GM19452 (cell line): Measurements from ENCODE around the gene MYO7B.

Experiments used
- ATAC-seq: cut with Tn5 transposase; IDR thresholded peaks from one replicate; pipeline ENCODE4 v1.9.1; 2021; ENCODE audit not compliant: unreplicated experiment

Gene MYO7B

GRCh38 chr2:127674241-127675209, 139.0 kb downstream of the MYO7B start:
- no peak for ATAC-seq

- ATAC-seq, result no peak
Observed at GRCh38 chr2:127675331-127676261, 140.1 kb downstream of the MYO7B start, which contains the start of gene LIMS2. TSS of gene LIMS2 (minus strand) at chr2:127675530. CDS start at chr2:127675024, 506 bp downstream.

GRCh38 chr2:127676906-127677305, 141.4 kb downstream of the MYO7B start:
- no peak for ATAC-seq

GRCh38 chr2:127678531-127678930, 143.0 kb downstream of the MYO7B start:
- ATAC-seq, result no peak

- ATAC-seq, result no peak
Observed at GRCh38 chr2:127678991-127679390, 143.5 kb downstream of the MYO7B start.

GRCh38 chr2:127679680-127680361, 144.3 kb downstream of the MYO7B start:
- no peak for ATAC-seq

GRCh38 chr2:127680706-127681287, 145.3 kb downstream of the MYO7B start:
- no peak for ATAC-seq

- no peak for ATAC-seq
Observed at GRCh38 chr2:127681288-127681804, 145.9 kb downstream of the MYO7B start.

- ATAC-seq, result no peak
Observed at GRCh38 chr2:127681976-127682857, 146.7 kb downstream of the MYO7B start.

- no peak for ATAC-seq
Observed at GRCh38 chr2:127683056-127683455, 147.6 kb downstream of the MYO7B start.

- no peak for ATAC-seq
Observed at GRCh38 chr2:127683757-127684156, 148.3 kb downstream of the MYO7B start.

GRCh38 chr2:127685410-127686080, 150.1 kb downstream of the MYO7B start:
- ATAC-seq, result no peak
